ENCODE data around the gene MMP24. TPM values are rescaled to one million over a fixed set of nuclear protein-coding genes. Genes with fewer than 3 reads are reported as not detected.

MMP24 gene
- total RNA-seq, 8 experiments from 2014 or later, result 0.94 to 45.1 (median 19.9) TPM

DNA sequence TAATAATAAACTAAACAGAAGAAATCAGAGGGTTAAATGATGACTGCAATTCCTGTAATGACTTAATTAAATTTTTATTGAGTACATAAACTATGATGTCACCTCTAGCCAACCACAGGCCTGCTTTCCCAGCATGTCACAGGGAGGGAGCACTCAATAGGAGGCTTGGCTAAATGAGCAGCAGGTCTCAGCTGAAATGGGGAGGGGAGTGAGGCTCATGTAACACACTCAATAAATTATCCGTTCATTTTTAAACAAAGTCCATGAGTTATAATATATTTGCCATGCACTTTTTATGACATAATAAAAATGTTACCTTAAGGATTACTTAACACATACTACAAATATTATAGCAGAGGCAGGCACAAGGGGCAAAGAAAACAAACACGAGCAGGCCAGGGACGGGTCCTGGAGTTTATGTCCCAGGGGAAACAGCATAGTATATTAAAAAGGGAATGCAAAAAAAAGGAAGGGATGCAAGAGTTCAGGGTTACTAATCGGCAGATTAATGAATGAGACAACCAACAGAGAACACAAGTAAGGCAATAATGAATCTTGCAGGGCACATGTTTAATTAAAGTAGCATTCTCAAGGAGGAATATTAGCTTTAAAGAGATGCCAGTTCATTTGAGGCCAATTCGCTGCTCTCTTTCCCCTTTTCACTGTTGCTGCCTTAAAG lies 92.8 kb downstream of the MMP24 start:
- Histone ChIP-seq H3K27ac (peak overlapping the region in 1 of 2 donors; percentile 39), H3K4me3 (no peak overlapping the region), H3K4me1 (replicated peaks in 1 of 2) (peaks cover 21 to 24% of the 10 kb centered on the region in 2 donors)
- peak; percentile 37 to 81 (median 64) for ATAC-seq (replicated peaks in 6 of 8)
- 16 to 78% (median 58%) methylated on average over 1 to 5 of the region's 5 CpGs for WGBS, 10 experiments
- in situ Hi-C loops (cut with MboI; ENCODE audit: low pct_unique_long_range_greater_than_20kb in 2 of 9, low sequenced_read_pairs in 9 of 9, unreplicated experiment in 9 of 9), result loop anchor here in 3 of 9 experiments (25.0 kb wide), 1 partner anchor 118 kb away; the partner anchor contains the start of gene GDF5 (in 3 of the 3)

DNA sequence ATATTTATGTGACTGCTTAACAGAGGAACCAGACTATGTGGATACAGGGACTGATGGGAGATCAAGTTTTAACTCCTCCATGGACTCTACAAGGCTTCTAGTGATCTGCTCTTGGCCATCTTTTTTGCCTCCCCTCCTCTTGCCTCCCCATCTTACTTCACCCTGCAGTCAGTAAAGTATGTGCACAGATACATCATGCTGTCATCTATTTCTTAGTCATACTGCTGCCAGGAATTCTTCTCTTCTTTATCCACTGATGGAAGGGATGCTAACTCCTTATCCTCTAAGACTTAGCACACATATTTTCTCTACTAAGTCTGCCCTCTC lies 93.3 kb downstream of the MMP24 start:
- Histone ChIP-seq H3K27ac (peak overlapping the region in 1 of 2 donors; percentile 39), H3K4me3 (no peak overlapping the region), H3K4me1 (replicated peaks in 1 of 2) (peaks cover 21 to 24% of the 10 kb centered on the region in 2 donors)
- in situ Hi-C loops (cut with MboI; ENCODE audit: low pct_unique_long_range_greater_than_20kb in 2 of 9, low sequenced_read_pairs in 9 of 9, unreplicated experiment in 9 of 9), result loop anchor here in 3 of 9 experiments (25.0 kb wide), 1 partner anchor 117 kb away; the partner anchor contains the start of gene GDF5 (in 3 of the 3)
- ATAC-seq (replicated peaks in 6 of 8), result peak in 7 of 8 experiments; percentile 35 to 68 (median 41)

- Histone ChIP-seq H3K4me1 (replicated peaks in 1 of 2) (peaks cover 21 to 26% of the 10 kb centered on the region in 2 donors), H3K4me3 (no peak overlapping the region), H3K27ac (no peak overlapping the region)
- 50 to 100% (median 73%) methylated on average over 1 to 3 of the region's 3 CpGs; no CpG with 5 or more reads in 1 of the 10 experiments for WGBS, 10 experiments
- ATAC-seq (replicated peaks in 6 of 8), result peak; percentile 51 to 74 (median 60)
- in situ Hi-C loops (cut with MboI; ENCODE audit: low pct_unique_long_range_greater_than_20kb in 2 of 9, low sequenced_read_pairs in 9 of 9, unreplicated experiment in 9 of 9), result loop anchor here in 3 of 9 experiments (25.0 kb wide), 1 partner anchor 117 kb away; the partner anchor contains the start of gene GDF5 (in 3 of the 3)
Measured at GRCh38 chr20:35320396-35321126, 94.1 kb downstream of the MMP24 start.

DNA sequence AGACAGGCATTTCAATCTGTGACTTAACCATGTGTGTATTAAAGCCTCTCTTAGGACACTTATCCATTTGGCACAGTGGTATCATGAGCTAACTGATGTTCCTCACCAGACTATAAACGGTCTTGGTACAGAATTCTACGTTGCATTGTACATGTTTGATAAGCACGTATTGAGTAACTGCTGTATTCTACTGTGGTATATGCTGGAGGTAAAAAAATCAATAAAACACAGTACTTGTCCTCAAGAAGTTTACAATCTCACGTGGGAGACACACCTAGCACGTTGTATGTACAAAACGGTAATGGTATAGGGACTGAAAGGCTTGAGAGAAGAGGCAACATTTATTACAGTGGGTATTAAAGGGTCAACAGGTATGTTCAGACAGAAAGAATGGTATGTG lies 98.9 kb downstream of the MMP24 start:
- no peak overlapping the region for H3K4me3 ChIP-seq
- 82 to 100% (median 93%) methylated on average over 1 to 6 of the region's 6 CpGs; no CpG with 5 or more reads in 1 of the 10 experiments for WGBS, 10 experiments
- H3K4me1 ChIP-seq (replicated peaks in 1 of 2), result peaks cover 5 to 19% of the 10 kb centered on the region in 2 donors
- H3K27ac ChIP-seq, result peak overlapping the region in 1 of 2 donors; percentile 27
- in situ Hi-C loops (cut with MboI; ENCODE audit: low pct_unique_long_range_greater_than_20kb in 2 of 9, low sequenced_read_pairs in 9 of 9, unreplicated experiment in 9 of 9), result no loop called here
- ATAC-seq (replicated peaks in 6 of 8), result no peak

- in situ Hi-C loops (cut with MboI; ENCODE audit: low pct_unique_long_range_greater_than_20kb in 2 of 9, low sequenced_read_pairs in 9 of 9, unreplicated experiment in 9 of 9), result no loop called here
- WGBS, 10 experiments, result 18 to 93% (median 72%) methylated on average over 2 to 7 of the region's 11 CpGs; no CpG with 5 or more reads in 2 of the 10 experiments
- Histone ChIP-seq H3K27ac (peak overlapping the region; percentile 15 to 27), H3K4me1 (replicated peaks in 1 of 2) (peaks cover 0 to 13% of the 10 kb centered on the region in 2 donors), H3K4me3 (no peak overlapping the region)
- ATAC-seq (replicated peaks in 6 of 8), result peak in 5 of 8 experiments; percentile 27 to 89 (median 72)
Measured at GRCh38 chr20:35326021-35326739, 99.7 kb downstream of the MMP24 start.

Other genes with a start within 250 kb of the MMP24 start
- gene TRPC4AP, start 133.9 kb upstream of the MMP24 start, total RNA-seq, result 10 to 100 TPM; 39.2 to 65.1 (median 48.1) TPM
- gene EDEM2, start 79.4 kb upstream of the MMP24 start, total RNA-seq, result 10 to 100 TPM in 5 of 8 experiments, 1 to 10 TPM in 3; 7.0 to 52.5 (median 13.9) TPM
- gene PROCR, start 54.6 kb upstream of the MMP24 start, total RNA-seq, result 10 to 100 TPM in 2 of 8 experiments, 1 to 10 TPM in 2, under 1 TPM in 3, not detected in 1; 0.11 to 60.3 (median 3.6) TPM
- 10 to 100 TPM; 16.3 to 29.1 (median 19.7) TPM for gene MMP24OS, start 51.4 kb downstream of the MMP24 start, total RNA-seq
- 100 to 1,000 TPM in 5 of 8 experiments, 10 to 100 TPM in 3; 77.3 to 212 (median 129) TPM for gene EIF6, start 58.1 kb downstream of the MMP24 start, total RNA-seq
- gene FAM83C, start 65.7 kb downstream of the MMP24 start, total RNA-seq, result under 1 TPM in 5 of 8 experiments, not detected in 3; 0.15 to 0.43 (median 0.25) TPM
- gene UQCC1, start 185.3 kb downstream of the MMP24 start, total RNA-seq, result 10 to 100 TPM; 24.9 to 79.8 (median 39.2) TPM
- 1 to 10 TPM in 1 of 8 experiments, under 1 TPM in 7; 0.13 to 5.1 (median 0.26) TPM for gene GDF5, start 211.5 kb downstream of the MMP24 start, total RNA-seq
- gene CEP250, start 228.9 kb downstream of the MMP24 start, total RNA-seq, result 10 to 100 TPM; 11.7 to 31.7 (median 28.5) TPM

Measured in motor neuron (in vitro differentiated cells).